Vagina (tissue), 2 donors: ENCODE measurements around the gene TMEM140.

Source experiments
- CTCF ChIP-seq, 3 experiments: fragments of 450-650 bp in 2 of 3; fragments of 200-600 bp in 1 of 3; sonication (generic) in 1 of 3; IDR thresholded peaks; one replicate each; pipeline ENCODE4 v1.5.1; 2017 to 2019; ENCODE audit warnings: antibody characterized with exemption in 3 of 3, mild to moderate bottlenecking in 2 of 3, moderate library complexity in 2 of 3
- POLR2A ChIP-seq, 2 donors: fragments of 450-650 bp; IDR thresholded peaks; one replicate each; pipeline ENCODE4 v1.6.1; 2017; ENCODE audit warnings: antibody characterized with exemption in 2 of 2, mild to moderate bottlenecking in 2 of 2, moderate library complexity in 2 of 2
- POLR2AphosphoS5 ChIP-seq, 2 donors: sonication (generic); formaldehyde crosslinking; IDR thresholded peaks; one replicate each; pipeline ENCODE4 v1.9.0; 2017; ENCODE audit warnings: antibody characterized with exemption in 2 of 2, mild to moderate bottlenecking in 2 of 2, low read depth in 1 of 2; ENCODE audit not compliant: insufficient read depth in 1 of 2

DNA sequence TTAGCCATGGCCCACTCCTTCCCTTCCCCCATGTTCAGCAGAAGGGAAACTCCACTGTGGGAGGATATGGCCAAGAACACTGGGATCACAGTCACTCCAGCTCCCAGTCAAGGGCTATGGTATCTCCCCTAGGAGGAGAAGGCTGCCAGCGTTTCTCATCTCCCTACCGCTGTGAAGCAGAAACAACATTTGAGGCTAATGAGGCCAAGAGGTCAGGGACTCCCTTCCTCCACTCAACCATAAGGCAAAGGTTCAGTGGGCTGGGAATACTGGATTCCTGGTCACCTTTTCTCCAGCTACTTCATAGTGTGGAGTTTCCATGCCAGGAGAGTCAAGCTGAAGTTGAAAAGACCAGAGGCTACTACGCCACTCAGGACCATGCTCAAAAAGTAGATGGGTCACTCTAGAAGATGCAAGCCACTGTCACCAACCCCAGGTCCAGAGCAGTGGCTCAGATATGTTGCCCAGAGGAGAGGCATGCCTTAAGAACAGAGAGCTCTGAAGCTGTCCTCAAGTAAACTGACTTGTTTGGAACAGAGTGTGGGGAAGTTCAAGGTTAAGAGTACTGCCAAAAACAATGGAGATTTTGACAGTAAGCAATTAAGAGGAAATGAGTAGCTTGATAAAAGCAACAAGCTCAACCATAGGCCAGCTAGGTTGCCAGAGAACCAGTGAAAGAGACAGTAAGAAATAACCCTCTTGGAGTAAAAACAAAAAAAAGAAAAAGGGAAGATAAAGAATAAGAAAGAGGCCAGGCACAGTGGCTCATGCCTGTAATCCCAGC lies 3.8 kb upstream of the TMEM140 start:
- no peak for TF ChIP-seq POLR2A (IDR thresholded peaks at IDR 0.05)
- no peak for TF ChIP-seq CTCF (IDR thresholded peaks at IDR 0.05)
- TF ChIP-seq POLR2AphosphoS5 (IDR thresholded peaks at IDR 0.05; ENCODE audit: insufficient read depth in 1 of 2, low read depth in 1 of 2), result peak in 1 of 2 donors; percentile 45
